GM21360 (cell line): ENCODE data around the gene UBE3A.

Experiments used
- ATAC-seq: cut with Tn5 transposase; IDR thresholded peaks from one replicate; pipeline ENCODE4 v1.9.1; 2021; ENCODE audit warnings: mild to moderate bottlenecking, moderate library complexity; ENCODE audit not compliant: unreplicated experiment

The UBE3A gene

GRCh38 chr15:25335279-25335678, 103.5 kb downstream of the UBE3A start:
- ATAC-seq, result no peak

- ATAC-seq, result no peak
Observed at GRCh38 chr15:25333049-25333448, 105.8 kb downstream of the UBE3A start.

GRCh38 chr15:25332306-25332705, 106.5 kb downstream of the UBE3A start:
- ATAC-seq, result no peak

GRCh38 chr15:25331860-25332259, 107.0 kb downstream of the UBE3A start:
- ATAC-seq, result no peak

GRCh38 chr15:25331404-25331803, 107.4 kb downstream of the UBE3A start:
- ATAC-seq, result no peak

DNA sequence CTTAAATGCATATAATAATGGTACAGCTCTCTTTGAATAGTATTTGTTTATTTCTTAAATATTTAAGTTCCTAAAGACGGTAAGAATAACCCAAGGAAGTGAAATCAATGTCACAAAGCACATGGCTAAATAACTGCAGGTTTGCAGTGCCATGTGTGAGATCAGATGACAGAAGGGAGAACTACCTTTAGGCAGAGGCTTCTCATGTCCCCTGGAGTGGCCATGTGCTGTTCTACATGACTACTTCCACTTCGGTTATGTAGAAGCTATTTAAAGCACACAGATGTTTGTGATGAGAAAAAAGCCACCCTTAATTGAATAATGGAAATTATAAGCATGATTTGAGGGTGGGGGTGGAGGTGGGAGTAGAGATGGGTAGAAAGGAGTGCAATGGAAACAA, 109.1 kb downstream of the UBE3A start:
- no peak for ATAC-seq

DNA sequence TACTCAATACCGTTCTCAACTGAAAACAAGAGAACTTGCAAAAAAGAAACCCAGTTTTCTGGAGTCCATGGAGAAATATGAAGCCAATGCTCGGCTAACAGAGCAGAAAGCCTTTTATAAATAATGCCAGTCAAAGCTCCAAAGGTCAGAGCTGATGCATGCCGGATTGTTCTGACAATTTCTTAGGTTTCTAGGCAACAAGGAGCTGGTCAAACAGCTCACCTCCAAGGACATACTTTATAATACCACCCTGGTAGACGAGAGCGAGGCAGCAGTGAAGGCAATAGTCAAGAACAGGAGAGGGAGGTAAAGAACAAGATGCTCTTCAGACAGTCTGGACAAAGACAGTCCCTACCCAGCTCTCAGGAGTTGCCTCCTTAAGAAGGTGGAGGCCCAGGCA, 111.1 kb downstream of the UBE3A start:
- ATAC-seq, result no peak

- no peak for ATAC-seq
Observed at GRCh38 chr15:25325187-25325586, 113.6 kb downstream of the UBE3A start.

- no peak for ATAC-seq
Observed at GRCh38 chr15:25323420-25323819, 115.4 kb downstream of the UBE3A start.

- ATAC-seq, result no peak
Observed at GRCh38 chr15:25287823-25288222, 151.0 kb downstream of the UBE3A start.
